Activated CD8-positive, alpha-beta memory T cell treated with anti-CD3 and anti-CD28 coated beads for 1 hour (primary cell): ENCODE results near the gene DTX3L.

Experiments
- DNase-seq, 2 donors: peaks; one replicate each; pipeline ENCODE4 v3.0.0-alpha.2; 2020; ENCODE audit warnings: low read depth in 1 of 2; ENCODE audit errors: extremely low read depth in 1 of 2

Gene DTX3L

GRCh38 chr3:122564155-122564912, at the start of gene DTX3L, which contains the start of gene PARP9:
Gene DTX3L, plus strand, starts transcription at chr3:122564338. Its CDS starts 89 bp downstream, at chr3:122564427.
Gene PARP9, minus strand, starts transcription at chr3:122564300. Its CDS starts 4,680 bp downstream, at chr3:122559620.
- peak in 1 of 2 donors; percentile 77 for DNase-seq

- no peak for DNase-seq
Observed at GRCh38 chr3:122515020-122515468, 49.1 kb upstream of the DTX3L start.

- DNase-seq = no peak
Observed at GRCh38 chr3:122515870-122516269, 48.3 kb upstream of the DTX3L start.

- DNase-seq = no peak
Observed at GRCh38 chr3:122516846-122517360, 47.2 kb upstream of the DTX3L start.

- DNase-seq = no peak
Observed at GRCh38 chr3:122519693-122520092, 44.4 kb upstream of the DTX3L start.

GRCh38 chr3:122520861-122521260, 43.3 kb upstream of the DTX3L start:
- DNase-seq = no peak

- DNase-seq = no peak
Observed at GRCh38 chr3:122523317-122523716, 40.8 kb upstream of the DTX3L start.

- DNase-seq = no peak
Observed at GRCh38 chr3:122530164-122530563, 34.0 kb upstream of the DTX3L start.

- no peak for DNase-seq
Observed at GRCh38 chr3:122533480-122533879, 30.7 kb upstream of the DTX3L start.

- DNase-seq = no peak
Observed at GRCh38 chr3:122533931-122534334, 30.2 kb upstream of the DTX3L start.

GRCh38 chr3:122535964-122536631, 28.0 kb upstream of the DTX3L start:
- no peak for DNase-seq

GRCh38 chr3:122536632-122537001, 27.5 kb upstream of the DTX3L start:
- DNase-seq = no peak

GRCh38 chr3:122538956-122539490, 25.1 kb upstream of the DTX3L start:
- no peak for DNase-seq

GRCh38 chr3:122546151-122546550, 18.0 kb upstream of the DTX3L start:
- no peak for DNase-seq

GRCh38 chr3:122548076-122548475, 16.1 kb upstream of the DTX3L start:
- no peak for DNase-seq

- no peak for DNase-seq
Observed at GRCh38 chr3:122548619-122549018, 15.5 kb upstream of the DTX3L start.

GRCh38 chr3:122553171-122553570, 11.0 kb upstream of the DTX3L start:
- no peak for DNase-seq

- no peak for DNase-seq
Observed at GRCh38 chr3:122555275-122556071, 8.7 kb upstream of the DTX3L start.

GRCh38 chr3:122557356-122557755, 6.8 kb upstream of the DTX3L start:
- DNase-seq = no peak

GRCh38 chr3:122558605-122559004, 5.5 kb upstream of the DTX3L start:
- DNase-seq = no peak

GRCh38 chr3:122559906-122560305, 4.2 kb upstream of the DTX3L start:
- DNase-seq = no peak
